Stimulated activated CD4-positive, alpha-beta T cell treated with anti-CD3 and anti-CD28 coated beads, Interleukin-4, amount 100 ng/mL, for 1 hour (primary cell): ENCODE data around the gene VPREB3.
"Not testable (repeated sequence)": the region's sequence is repeated elsewhere in the genome, so short reads cannot be mapped to it uniquely, and the experiment has no call there.

ENCODE experiments used
- DNase-seq: peaks from one replicate; pipeline ENCODE4 v3.0.0-alpha.2; 2020

VPREB3 gene

GRCh38 chr22:23763954-23764353, 9.7 kb upstream of the VPREB3 start:
- no peak for DNase-seq

GRCh38 chr22:23763579-23763945, 9.3 kb upstream of the VPREB3 start:
- peak; percentile 69 for DNase-seq

GRCh38 chr22:23762842-23763578, 8.8 kb upstream of the VPREB3 start, which contains the start of gene C22orf15:
TSS of gene C22orf15 (plus strand) at chr22:23762990. CDS start at chr22:23763307, 317 bp downstream.
- DNase-seq, result no peak

- no peak for DNase-seq
These were observed 5.8 kb upstream of the VPREB3 start for GRCh38 chr22:23760056-23760455.

- no peak for DNase-seq
These were observed 5.3 kb upstream of the VPREB3 start for GRCh38 chr22:23759566-23759965.

GRCh38 chr22:23756891-23757290, 2.7 kb upstream of the VPREB3 start:
- DNase-seq, result no peak

GRCh38 chr22:23755711-23756110, 1.5 kb upstream of the VPREB3 start:
- no peak for DNase-seq

GRCh38 chr22:23754980-23755636, 883 bp upstream of the VPREB3 start:
- DNase-seq, result no peak

- no peak for DNase-seq
These were observed 840 bp downstream of the VPREB3 start for GRCh38 chr22:23753385-23753784.

- DNase-seq, result no peak
These were observed 1.5 kb downstream of the VPREB3 start for GRCh38 chr22:23752750-23753149.

- DNase-seq, result no peak
These were observed 2.0 kb downstream of the VPREB3 start for GRCh38 chr22:23752090-23752691.

- no peak for DNase-seq
These were observed 2.7 kb downstream of the VPREB3 start for GRCh38 chr22:23751441-23751996.

- peak; percentile 86 for DNase-seq
These were observed 3.3 kb downstream of the VPREB3 start, which contains the start of gene ZNF70 for GRCh38 chr22:23750714-23751440. TSS of gene ZNF70 (minus strand) at chr22:23751112. CDS start at chr22:23745140, 5,972 bp downstream.

- no peak for DNase-seq
These were observed 3.9 kb downstream of the VPREB3 start for GRCh38 chr22:23750367-23750713.

GRCh38 chr22:23749841-23750301, 4.4 kb downstream of the VPREB3 start:
- no peak for DNase-seq

- DNase-seq, result no peak
These were observed 8.4 kb downstream of the VPREB3 start for GRCh38 chr22:23745791-23746190.

- DNase-seq, result no peak
These were observed 9.7 kb downstream of the VPREB3 start for GRCh38 chr22:23744485-23744884.

- DNase-seq, result no peak
These were observed 10.2 kb downstream of the VPREB3 start for GRCh38 chr22:23744001-23744400.

- no peak for DNase-seq
These were observed 10.9 kb downstream of the VPREB3 start for GRCh38 chr22:23743303-23743705.

GRCh38 chr22:23742505-23743264, 11.5 kb downstream of the VPREB3 start:
- no peak for DNase-seq

- DNase-seq, result no peak
These were observed 16.5 kb downstream of the VPREB3 start for GRCh38 chr22:23737696-23738095.

GRCh38 chr22:23728108-23728507, 26.1 kb downstream of the VPREB3 start:
- DNase-seq, result not testable (repeated sequence)
